H9 (cell line): Measurements from ENCODE around the gene UPF2. TPM values are rescaled to one million over a fixed set of nuclear protein-coding genes. Genes with fewer than 3 reads are reported as not detected.

Experiments
- DNase-seq: peaks from one replicate; pipeline ENCODE4 v3.0.0-alpha.2; 2017
- H2AFZ ChIP-seq: one replicate; pipeline ENCODE4 v1.6.1; 2013; ENCODE audit warnings: mild to moderate bottlenecking, low read length, control low read depth, moderate library complexity
- H2AK5ac ChIP-seq: 2 replicates; pipeline ENCODE4 v1.6.1; 2013; ENCODE audit warnings: low read length, control low read depth, mixed read lengths; ENCODE audit not compliant: insufficient read length
- H2BK120ac ChIP-seq: one replicate; pipeline ENCODE4 v1.6.1; 2013; ENCODE audit warnings: low read depth, mild to moderate bottlenecking, low read length, control low read depth, inconsistent platforms; ENCODE audit not compliant: poor library complexity, severe bottlenecking
- H2BK12ac ChIP-seq: 2 replicates; pipeline ENCODE4 v1.6.1; 2013; ENCODE audit warnings: low read length, control low read depth, mixed read lengths, low read depth; ENCODE audit not compliant: insufficient read length
- H2BK15ac ChIP-seq: 2 replicates; pipeline ENCODE4 v1.6.1; 2013; ENCODE audit warnings: low read depth, low read length, control low read depth
- H2BK20ac ChIP-seq: one replicate; pipeline ENCODE4 v1.6.1; 2013; ENCODE audit warnings: low read depth, mild to moderate bottlenecking, low read length, control low read depth, inconsistent platforms; ENCODE audit not compliant: poor library complexity, severe bottlenecking
- H2BK5ac ChIP-seq: 2 replicates; pipeline ENCODE4 v1.6.1; 2013; ENCODE audit warnings: low read length, control low read depth, mixed read lengths; ENCODE audit not compliant: insufficient read length
- H3K14ac ChIP-seq: 2 replicates; pipeline ENCODE4 v1.6.1; 2013; ENCODE audit warnings: low read length, control low read depth; ENCODE audit not compliant: insufficient read depth
- H3K18ac ChIP-seq: 2 replicates; pipeline ENCODE4 v1.6.1; 2013; ENCODE audit warnings: low read depth, mild to moderate bottlenecking, mixed read lengths, low read length, control low read depth; ENCODE audit not compliant: insufficient read length
- H3K23ac ChIP-seq: 2 replicates; pipeline ENCODE4 v1.6.1; 2013; ENCODE audit warnings: low read length, control low read depth, mixed read lengths, low read depth; ENCODE audit not compliant: insufficient read length
- H3K23me2 ChIP-seq: 2 replicates; pipeline ENCODE4 v1.6.1; 2013; ENCODE audit warnings: low read depth, mild to moderate bottlenecking, mixed read lengths, low read length, control low read depth; ENCODE audit not compliant: insufficient read length, poor library complexity, severe bottlenecking
- H3K27ac ChIP-seq: 2 replicates; pipeline ENCODE4 v1.5.1; 2013; ENCODE audit warnings: low read length, control low read depth, mixed read lengths, low read depth; ENCODE audit not compliant: insufficient read length
- H3K27me3 ChIP-seq: 2 replicates; pipeline ENCODE4 v1.6.1; 2013; ENCODE audit warnings: low read length, control low read depth, inconsistent platforms; ENCODE audit not compliant: insufficient read depth
- H3K4ac ChIP-seq: 2 replicates; pipeline ENCODE4 v1.6.1; 2013; ENCODE audit warnings: low read depth, mild to moderate bottlenecking, control low read depth, inconsistent platforms, low read length, moderate library complexity
- H3K4me1 ChIP-seq: 2 replicates; pipeline ENCODE4 v1.6.1; 2013; ENCODE audit warnings: low read length, control low read depth, inconsistent platforms; ENCODE audit not compliant: insufficient read depth
- H3K4me2 ChIP-seq: 2 replicates; pipeline ENCODE4 v1.6.1; 2013; ENCODE audit warnings: low read length, control low read depth, mixed read lengths; ENCODE audit not compliant: insufficient read length, insufficient read depth
- H3K56ac ChIP-seq: 2 replicates; pipeline ENCODE4 v1.6.1; 2013; ENCODE audit warnings: low read depth, mild to moderate bottlenecking, mixed read lengths, low read length, control low read depth; ENCODE audit not compliant: insufficient read length
- H3K79me1 ChIP-seq: 2 replicates; pipeline ENCODE4 v1.6.1; 2013; ENCODE audit warnings: low read depth, mild to moderate bottlenecking, moderate library complexity, low read length, control low read depth, inconsistent platforms; ENCODE audit not compliant: insufficient read depth, poor library complexity, severe bottlenecking
- H3K79me2 ChIP-seq: 2 replicates; pipeline ENCODE4 v1.6.1; 2013; ENCODE audit warnings: low read length, control low read depth, inconsistent platforms; ENCODE audit not compliant: insufficient read depth
- H3K9ac ChIP-seq: 2 replicates; pipeline ENCODE4 v1.6.1; 2013; ENCODE audit warnings: low read length, control low read depth, mixed read lengths; ENCODE audit not compliant: insufficient read length; ENCODE audit errors: extremely low read depth
- H3K9me3 ChIP-seq: one replicate; pipeline ENCODE4 v1.6.1; 2013; ENCODE audit warnings: low read depth, low read length, inconsistent platforms; ENCODE audit not compliant: control insufficient read depth
- H3T11ph ChIP-seq: one replicate; pipeline ENCODE4 v1.6.1; 2013; ENCODE audit warnings: mild to moderate bottlenecking, low read length, control low read depth, inconsistent platforms
- H4K20me1 ChIP-seq: one replicate; pipeline ENCODE4 v1.6.1; 2013; ENCODE audit not compliant: control insufficient read depth, insufficient read length, insufficient read depth
- H4K5ac ChIP-seq: 2 replicates; pipeline ENCODE4 v1.6.1; 2013; ENCODE audit warnings: low read depth, mild to moderate bottlenecking, mixed read lengths, low read length, control low read depth; ENCODE audit not compliant: insufficient read length
- H4K8ac ChIP-seq: replicated peaks from 2 replicates; pipeline ENCODE4 v1.6.1; 2013; ENCODE audit warnings: low read length, control low read depth, mixed read lengths, low read depth; ENCODE audit not compliant: insufficient read length
- H4K91ac ChIP-seq: 2 replicates; pipeline ENCODE4 v1.6.1; 2013; ENCODE audit warnings: low read depth, mild to moderate bottlenecking, moderate library complexity, mixed read lengths, low read length, control low read depth; ENCODE audit not compliant: insufficient read length
- H3K27ac Mint-ChIP-seq, 3 experiments: 2 replicates in 2 of 3; 3 replicates in 1 of 3; pipeline ENCODE4 v1.8.0; 2020 to 2021; ENCODE audit warnings: mixed read lengths in 3 of 3, mild to moderate bottlenecking in 1 of 3, moderate library complexity in 1 of 3
- H3K27me3 Mint-ChIP-seq: 2 replicates; pipeline ENCODE4 v1.8.0; 2021; ENCODE audit warnings: low read depth, mild to moderate bottlenecking, moderate library complexity, mixed read lengths
- H3K36me3 Mint-ChIP-seq, 3 experiments: 2 replicates in 2 of 3; 3 replicates in 1 of 3; pipeline ENCODE4 v1.8.0; 2020 to 2021; ENCODE audit warnings: low read depth in 3 of 3, mixed read lengths in 3 of 3; ENCODE audit not compliant: insufficient read depth in 1 of 3
- H3K4me1 Mint-ChIP-seq, 2 experiments: 2 replicates each; pipeline ENCODE4 v1.8.0; 2020; ENCODE audit warnings: mixed read lengths in 2 of 2
- H3K4me3 Mint-ChIP-seq, 2 experiments: 2 replicates in 1 of 2; 3 replicates in 1 of 2; pipeline ENCODE4 v1.8.0; 2020 to 2021; ENCODE audit warnings: mild to moderate bottlenecking in 2 of 2, mixed read lengths in 2 of 2, moderate library complexity in 1 of 2
- H3K9me3 Mint-ChIP-seq, 2 experiments: 2 replicates in 1 of 2; 3 replicates in 1 of 2; pipeline ENCODE4 v1.8.0; 2020; ENCODE audit warnings: mild to moderate bottlenecking in 2 of 2, mixed read lengths in 2 of 2, moderate library complexity in 1 of 2
- CTCF ChIP-seq: fragments of 200-600 bp; sonication (generic); conservative IDR thresholded peaks from 3 replicates; pipeline ENCODE4 v1.8.0; 2021; ENCODE audit warnings: antibody characterized with exemption, mild to moderate bottlenecking
- WGBS: extraction: QIAGEN DNeasy Blood & Tissue Kit; methylation state at CpG from one replicate; pipeline ENCODE4 v1.1.7; 2013; ENCODE audit warnings: missing lambda C conversion rate, low lambda C conversion rate, mixed read lengths; ENCODE audit not compliant: insufficient read length; ENCODE audit errors: extremely low coverage; 5-methylcytosine and 5-hydroxymethylcytosine counted together
- total RNA-seq: library from RNA; stranded (reverse); gene quantifications from 2 replicates; pipeline ENCODE4 v1.2.1, GENCODE V29; 2021

The UPF2 gene
- total RNA-seq, 1 experiment from 2014 or later, result 34.1 TPM

GRCh38 chr10:12081470-12081869 lies 38.9 kb upstream of the UPF2 start:
- no peaks in the 10 kb centered on the region for H3K9me3 ChIP-seq
- no peak overlapping the region for H3K14ac ChIP-seq
- H2AK5ac ChIP-seq, result no peak overlapping the region
- H3K9me3 Mint-ChIP-seq, result no peaks in the 10 kb centered on the region
- no peak overlapping the region for H3T11ph ChIP-seq
- H3K27ac ChIP-seq, result no peak overlapping the region
- peaks cover 3% of the 10 kb centered on the region for H3K79me1 ChIP-seq
- H4K5ac ChIP-seq, result no peak overlapping the region
- peak; percentile 36 for DNase-seq
- no peak overlapping the region for H3K23ac ChIP-seq
- H2BK5ac ChIP-seq, result no peak overlapping the region
- H2AFZ ChIP-seq, result no peak overlapping the region
- no peak overlapping the region for H3K56ac ChIP-seq
- no peak overlapping the region for H4K8ac ChIP-seq
- peak overlapping the region in 2 of 3 experiments; percentile 50 to 70; a peak in 1 of 7 replicates for H3K27ac Mint-ChIP-seq
- TF ChIP-seq CTCF, result no peak
- no peak overlapping the region for H3K18ac ChIP-seq
- H3K27me3 Mint-ChIP-seq, result no peaks in the 10 kb centered on the region
- H2BK12ac ChIP-seq, result no peak overlapping the region
- H3K36me3 Mint-ChIP-seq, result peaks cover 20 to 63% (median 54%) of the 10 kb centered on the region in 3 experiments
- H3K4ac ChIP-seq, result no peak overlapping the region
- no peaks in the 10 kb centered on the region for H3K27me3 ChIP-seq
- no CpG with 5 or more reads among the region's 8 CpGs for WGBS
- no peak overlapping the region for H2BK120ac ChIP-seq
- no peak overlapping the region for H4K91ac ChIP-seq
- no peak overlapping the region for H3K4me2 ChIP-seq
- H3K23me2 ChIP-seq, result no peaks in the 10 kb centered on the region
- no peak overlapping the region for H3K4me3 Mint-ChIP-seq
- no peaks in the 10 kb centered on the region for H3K79me2 ChIP-seq
- no peaks in the 10 kb centered on the region; a peak in 1 of 4 replicates for H3K4me1 Mint-ChIP-seq
- no peak overlapping the region for H2BK15ac ChIP-seq
- H3K9ac ChIP-seq, result no peak overlapping the region
- no peaks in the 10 kb centered on the region for H3K4me1 ChIP-seq
- no peaks in the 10 kb centered on the region for H4K20me1 ChIP-seq
- H2BK20ac ChIP-seq, result no peak overlapping the region
